BJ (cell line): ENCODE measurements around the gene RAB17. TPM values are rescaled to one million over a fixed set of nuclear protein-coding genes. Genes with fewer than 3 reads are reported as not detected.

Experiments used
- CTCF ChIA-PET: fragments of 350-600 bp; formaldehyde crosslinking; extraction: SDS; loops from one replicate; lab custom pipeline; 2021; ENCODE audit warnings: antibody characterized with exemption, inconsistent platforms; lab: Yijun Ruan, JAX
- POLR2A ChIA-PET: fragments of 300-600 bp; sonication (Branson Sonifier 250); formaldehyde crosslinking; extraction: SDS; loops from one replicate; lab custom pipeline; 2021; ENCODE audit warnings: antibody characterized with exemption; lab: Charles Lee
- DNase-seq: peaks from one replicate; pipeline ENCODE4 v3.0.0-alpha.2; 2011; ENCODE audit warnings: low read depth
- H3K27me3 ChIP-seq: 2 replicates; pipeline ENCODE4 v1.6.0; 2011; ENCODE audit warnings: low read length; ENCODE audit not compliant: control insufficient read depth, insufficient read depth
- H3K36me3 ChIP-seq: 2 replicates; pipeline ENCODE4 v1.5.1; 2011; ENCODE audit warnings: low read length; ENCODE audit not compliant: control insufficient read depth, insufficient read depth
- H3K4me3 ChIP-seq: 2 replicates; pipeline ENCODE4 v1.5.1; 2011; ENCODE audit warnings: low read depth, mild to moderate bottlenecking, control low read depth, low read length
- polyA plus RNA-seq: library from polyadenylated mRNA; depleted of rRNA; stranded (reverse); fragments of >200 nt; gene quantifications from 2 replicates; pipeline ENCODE4 v1.2.3, GENCODE V29; 2011
- TF ChIP-seq, protein P1 (sequence below): IDR thresholded peaks from 2 replicates; pipeline ENCODE4 v1.5.1; 2011; ENCODE audit warnings: low read depth, mild to moderate bottlenecking, control low read depth, inconsistent platforms, low read length, moderate library complexity; ENCODE audit not compliant: insufficient read depth

RAB17 gene
- polyA plus RNA-seq, 1 experiment: 0.25 TPM

DNA sequence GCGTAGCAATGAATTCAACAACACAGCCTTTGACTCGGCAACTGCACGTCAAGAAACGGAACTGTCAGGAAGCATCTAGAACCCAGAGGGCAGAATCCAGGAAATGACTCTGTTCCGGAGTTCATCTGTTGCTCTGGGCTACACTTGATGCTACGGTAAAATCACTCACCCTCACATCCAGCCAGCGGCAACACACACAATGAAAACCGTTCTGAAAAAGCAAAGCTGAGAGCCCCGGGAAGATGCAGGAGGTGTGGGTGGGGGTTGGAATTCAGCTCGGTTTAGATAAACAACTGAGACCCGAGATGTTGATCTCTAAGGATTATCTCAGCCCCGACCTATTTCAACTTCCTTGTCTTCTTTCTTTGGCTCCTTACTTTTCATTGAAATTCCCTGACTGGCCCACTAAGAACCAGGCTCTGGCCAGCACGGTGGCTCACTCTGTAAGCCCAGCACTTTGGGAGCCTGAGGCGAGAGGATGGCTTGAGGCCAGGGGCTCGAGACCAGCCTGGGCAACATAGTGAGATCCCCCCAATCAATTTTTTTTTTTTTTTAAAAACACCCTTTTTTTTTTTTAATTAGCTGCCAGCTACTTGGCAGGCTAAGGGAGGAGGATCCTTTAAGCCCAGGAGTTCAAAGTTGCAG is 13.3 kb upstream of the RAB17 start:
- Histone ChIP-seq H3K4me3 (no peak overlapping the region), H3K27me3 (no peaks in the 10 kb centered on the region), H3K36me3 (no peaks in the 10 kb centered on the region)
- ChIA-PET CTCF (interaction anchor here (1.0 to 8.9 kb wide), 3 partner anchors 11 to 141 kb away, joined by 4 to 72 read pairs (median 5); no protein-coding TSS in a partner anchor), POLR2A (no interaction called here)
- TF ChIP-seq, protein P1, sequence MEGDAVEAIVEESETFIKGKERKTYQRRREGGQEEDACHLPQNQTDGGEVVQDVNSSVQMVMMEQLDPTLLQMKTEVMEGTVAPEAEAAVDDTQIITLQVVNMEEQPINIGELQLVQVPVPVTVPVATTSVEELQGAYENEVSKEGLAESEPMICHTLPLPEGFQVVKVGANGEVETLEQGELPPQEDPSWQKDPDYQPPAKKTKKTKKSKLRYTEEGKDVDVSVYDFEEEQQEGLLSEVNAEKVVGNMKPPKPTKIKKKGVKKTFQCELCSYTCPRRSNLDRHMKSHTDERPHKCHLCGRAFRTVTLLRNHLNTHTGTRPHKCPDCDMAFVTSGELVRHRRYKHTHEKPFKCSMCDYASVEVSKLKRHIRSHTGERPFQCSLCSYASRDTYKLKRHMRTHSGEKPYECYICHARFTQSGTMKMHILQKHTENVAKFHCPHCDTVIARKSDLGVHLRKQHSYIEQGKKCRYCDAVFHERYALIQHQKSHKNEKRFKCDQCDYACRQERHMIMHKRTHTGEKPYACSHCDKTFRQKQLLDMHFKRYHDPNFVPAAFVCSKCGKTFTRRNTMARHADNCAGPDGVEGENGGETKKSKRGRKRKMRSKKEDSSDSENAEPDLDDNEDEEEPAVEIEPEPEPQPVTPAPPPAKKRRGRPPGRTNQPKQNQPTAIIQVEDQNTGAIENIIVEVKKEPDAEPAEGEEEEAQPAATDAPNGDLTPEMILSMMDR: no peak
- no peak for DNase-seq

DNA sequence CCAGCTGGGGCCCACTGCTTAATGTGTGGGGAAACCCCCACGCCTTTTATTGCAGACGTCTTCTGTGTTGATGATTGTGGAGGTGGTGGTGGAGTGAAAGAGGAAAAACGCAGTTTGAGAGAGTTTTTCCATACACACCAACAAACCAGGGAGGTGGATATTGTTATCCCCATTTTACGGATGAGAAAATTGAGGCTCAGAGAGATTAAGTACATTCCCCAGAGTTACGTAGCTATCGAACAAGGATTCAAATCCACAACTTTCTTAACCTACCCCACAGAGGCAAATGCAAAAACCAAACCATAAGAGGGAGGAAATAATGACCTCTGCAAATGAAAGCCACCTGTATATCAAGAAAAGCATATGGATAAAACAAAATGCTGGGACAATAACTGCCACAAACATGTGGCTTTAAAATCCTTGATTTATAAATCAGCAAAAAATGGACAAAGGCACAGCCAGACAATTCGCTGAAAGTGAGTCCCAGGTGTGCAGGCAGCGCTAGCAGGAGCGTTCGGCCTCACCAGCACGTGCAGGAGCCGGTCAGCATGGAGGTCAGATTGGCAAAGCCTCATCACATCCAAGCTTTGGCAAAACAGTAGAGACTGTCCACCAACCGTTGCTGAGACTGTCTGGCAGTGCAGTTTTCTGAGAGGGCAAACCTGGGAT is 12.6 kb upstream of the RAB17 start:
- H3K27me3 ChIP-seq: no peaks in the 10 kb centered on the region
- CTCF ChIA-PET: interaction anchor here (0.5 to 8.9 kb wide), 4 partner anchors 10 to 403 kb away, joined by 3 to 72 read pairs (median 8); no protein-coding TSS in a partner anchor
- POLR2A ChIA-PET: no interaction called here

DNA sequence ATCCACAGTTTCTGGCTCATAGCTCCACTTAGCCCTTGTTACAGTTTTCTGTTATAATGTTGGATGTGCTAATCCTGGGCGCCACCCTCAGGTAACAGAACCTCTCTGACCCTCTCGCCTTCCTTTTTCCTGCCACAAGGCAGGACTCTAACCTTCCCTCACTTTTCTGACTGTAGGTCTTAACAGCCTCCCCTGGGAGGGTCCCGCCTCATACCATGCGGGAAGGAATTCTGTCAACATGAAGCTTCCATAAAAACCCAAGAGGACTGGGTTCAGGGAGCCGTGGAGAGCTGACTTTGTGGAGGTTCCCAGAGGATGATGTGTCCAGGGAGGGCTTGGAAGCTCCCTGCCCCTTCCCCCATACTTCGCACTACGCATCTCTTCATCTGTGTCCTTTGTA is 11.9 kb upstream of the RAB17 start:
- Histone ChIP-seq H3K36me3 (no peaks in the 10 kb centered on the region), H3K27me3 (no peaks in the 10 kb centered on the region), H3K4me3 (no peak overlapping the region)
- ChIA-PET POLR2A (no interaction called here), CTCF (interaction anchor here (0.5 to 8.9 kb wide), 6 partner anchors 11 to 402 kb away, joined by 3 to 72 read pairs (median 4); no protein-coding TSS in a partner anchor)
- TF ChIP-seq, protein P1: no peak
- no peak for DNase-seq

More for the DNA sequence above, 12.6 kb upstream of the RAB17 start:
- no peak overlapping the region for H3K4me3 ChIP-seq
- H3K36me3 ChIP-seq: no peaks in the 10 kb centered on the region
- TF ChIP-seq, protein P1: no peak
- no peak for DNase-seq

DNA sequence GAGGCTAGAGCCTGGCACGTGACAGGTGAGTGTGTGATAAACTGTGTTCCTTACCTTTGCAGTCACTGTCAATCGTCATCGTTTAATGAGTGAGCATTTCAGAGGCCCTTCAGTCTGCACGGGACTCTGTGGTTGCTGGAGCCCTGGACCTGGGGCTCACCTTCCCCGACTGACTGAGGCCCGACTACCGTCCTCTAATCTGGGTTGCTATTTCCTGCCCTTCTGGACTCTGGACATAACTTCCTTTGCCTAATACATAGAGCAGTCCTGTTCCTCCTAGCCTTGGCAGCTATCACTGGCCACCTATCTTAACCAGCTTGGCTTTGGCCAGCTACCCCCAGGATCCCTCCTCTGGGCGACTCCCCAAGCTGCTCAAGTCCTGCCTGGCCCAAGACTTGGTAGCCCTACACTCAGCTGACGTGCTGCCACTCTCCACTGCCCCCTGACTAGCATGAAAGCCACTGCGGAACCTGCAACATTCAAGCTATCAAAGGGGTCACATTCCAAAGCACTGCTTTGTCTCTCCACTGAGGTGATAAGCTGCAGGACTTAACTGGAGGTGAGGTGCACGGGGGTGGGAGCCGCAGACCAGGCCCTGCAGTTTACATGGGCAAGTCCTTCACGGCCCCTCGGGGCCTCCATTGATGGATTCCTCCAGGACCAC is 11.1 kb upstream of the RAB17 start:
- TF ChIP-seq, protein P1: no peak
- POLR2A ChIA-PET: no interaction called here
- Histone ChIP-seq H3K27me3 (no peaks in the 10 kb centered on the region), H3K36me3 (no peaks in the 10 kb centered on the region), H3K4me3 (no peak overlapping the region)
- DNase-seq: no peak
- CTCF ChIA-PET: interaction anchor here (1.0 to 8.9 kb wide), 9 partner anchors 12 to 173 kb away, joined by 3 to 72 read pairs (median 4); no protein-coding TSS in a partner anchor
